RCC 7860 (cell line): ENCODE results near the gene BHLHE41.

Experiments
- DNase-seq: peaks from one replicate; pipeline ENCODE4 v3.0.0-alpha.2; 2015; ENCODE audit warnings: low spot score
- FAIRE-seq: peaks from 2 replicates; lab custom pipeline; 2012; peaks lifted over from hg19 to GRCh38; lab: Jason Lieb, UNC

Gene BHLHE41

GRCh38 chr12:26124446-26125399 lies at the start of gene BHLHE41:
BHLHE41 (minus strand) TSS chr12:26125037; CDS start chr12:26124779, 258 bp downstream.
- FAIRE-seq: no peak
- DNase-seq: peak; percentile 66

- FAIRE-seq (no peak), DNase-seq (no peak)
These were observed 48.2 kb upstream of the BHLHE41 start for GRCh38 chr12:26172946-26173552.

GRCh38 chr12:26172539-26172938 lies 47.7 kb upstream of the BHLHE41 start:
- FAIRE-seq (no peak), DNase-seq (no peak)

- DNase-seq (no peak), FAIRE-seq (no peak)
These were observed 47.2 kb upstream of the BHLHE41 start for GRCh38 chr12:26172013-26172412.

- DNase-seq (no peak), FAIRE-seq (no peak)
These were observed 39.3 kb upstream of the BHLHE41 start for GRCh38 chr12:26164118-26164517.

GRCh38 chr12:26162905-26163304 lies 38.1 kb upstream of the BHLHE41 start:
- no peak for DNase-seq
- FAIRE-seq: no peak

GRCh38 chr12:26162174-26162573 lies 37.3 kb upstream of the BHLHE41 start:
- DNase-seq (no peak), FAIRE-seq (no peak)

GRCh38 chr12:26158078-26158764 lies 33.4 kb upstream of the BHLHE41 start:
- no peak for FAIRE-seq
- no peak for DNase-seq

- no peak for DNase-seq
- no peak for FAIRE-seq
These were observed 32.2 kb upstream of the BHLHE41 start for GRCh38 chr12:26157001-26157400.

GRCh38 chr12:26156201-26156871 lies 31.5 kb upstream of the BHLHE41 start:
- peak; percentile 80 for DNase-seq
- FAIRE-seq: peak; percentile 20

GRCh38 chr12:26153421-26154154 lies 28.8 kb upstream of the BHLHE41 start:
- DNase-seq (peak; percentile 97), FAIRE-seq (peak; percentile 99)

- DNase-seq: no peak
- FAIRE-seq: no peak
These were observed 27.8 kb upstream of the BHLHE41 start for GRCh38 chr12:26152507-26153102.

- DNase-seq: no peak
- no peak for FAIRE-seq
These were observed 26.1 kb upstream of the BHLHE41 start for GRCh38 chr12:26150736-26151450.

GRCh38 chr12:26149968-26150500 lies 25.2 kb upstream of the BHLHE41 start:
- no peak for FAIRE-seq

GRCh38 chr12:26148291-26148690 lies 23.5 kb upstream of the BHLHE41 start:
- no peak for FAIRE-seq

More at GRCh38 chr12:26149968-26150500, 25.2 kb upstream of the BHLHE41 start:
- DNase-seq: no peak

GRCh38 chr12:26143291-26143690 lies 18.5 kb upstream of the BHLHE41 start:
- DNase-seq: no peak
- no peak for FAIRE-seq

More at GRCh38 chr12:26148291-26148690, 23.5 kb upstream of the BHLHE41 start:
- no peak for DNase-seq

GRCh38 chr12:26138860-26139259 lies 14.0 kb upstream of the BHLHE41 start:
- DNase-seq (no peak), FAIRE-seq (no peak)

GRCh38 chr12:26136688-26137087 lies 11.9 kb upstream of the BHLHE41 start:
- FAIRE-seq (no peak), DNase-seq (no peak)

GRCh38 chr12:26135571-26135970 lies 10.7 kb upstream of the BHLHE41 start:
- FAIRE-seq (no peak), DNase-seq (no peak)
